A549 (cell line): ENCODE results near the gene PDIA3.

Experiments used
- EP300 ChIP-seq, 2 experiments: fragments of >200 bp; sonication (Bioruptor Twin); formaldehyde crosslinking; IDR thresholded peaks; 2 replicates in 1 of 2; 3 replicates in 1 of 2; pipeline ENCODE4 v1.6.1; 2016 to 2017
- TP53 ChIP-seq: fragments of 250-450 bp; sonication (Bioruptor Pico); IDR thresholded peaks from 2 replicates; pipeline ENCODE4 v1.5.0; 2021; ENCODE audit warnings: mild to moderate bottlenecking, moderate library complexity
- TF ChIP-seq, protein P1 (sequence below): fragments of >200 bp; sonication (Bioruptor Twin); formaldehyde crosslinking; IDR thresholded peaks from 3 replicates; pipeline ENCODE4 v1.5.1; 2016

DNA sequence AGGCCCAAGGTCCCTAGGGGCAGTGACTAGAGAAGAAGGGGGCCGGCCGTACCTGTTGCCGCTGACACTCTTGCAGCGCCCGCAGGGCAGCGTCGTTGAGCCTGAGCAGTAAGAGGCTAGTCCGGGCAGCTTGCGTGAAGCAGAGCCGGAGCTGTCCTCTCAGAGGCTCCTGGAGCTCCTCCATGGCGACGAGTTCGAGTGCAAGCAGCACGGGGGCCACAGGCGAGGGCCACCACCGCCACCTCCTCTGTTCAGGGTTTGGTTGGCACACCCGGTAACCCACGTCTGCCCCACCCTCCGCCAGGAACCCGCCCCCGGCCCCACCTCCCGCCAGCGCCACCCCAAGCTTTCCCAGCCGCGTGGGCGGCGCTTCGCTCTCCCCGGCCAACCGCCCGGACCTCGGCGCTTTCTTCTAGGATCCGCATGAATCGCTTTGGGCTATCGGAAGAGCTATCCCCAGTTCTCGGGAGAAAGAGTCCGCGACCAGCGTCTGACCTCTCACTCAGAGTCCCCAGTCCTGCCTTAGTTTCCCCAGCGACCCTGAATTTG lies 30.6 kb downstream of the PDIA3 start, which contains the start of gene ELL3:
- TF ChIP-seq, protein P1, sequence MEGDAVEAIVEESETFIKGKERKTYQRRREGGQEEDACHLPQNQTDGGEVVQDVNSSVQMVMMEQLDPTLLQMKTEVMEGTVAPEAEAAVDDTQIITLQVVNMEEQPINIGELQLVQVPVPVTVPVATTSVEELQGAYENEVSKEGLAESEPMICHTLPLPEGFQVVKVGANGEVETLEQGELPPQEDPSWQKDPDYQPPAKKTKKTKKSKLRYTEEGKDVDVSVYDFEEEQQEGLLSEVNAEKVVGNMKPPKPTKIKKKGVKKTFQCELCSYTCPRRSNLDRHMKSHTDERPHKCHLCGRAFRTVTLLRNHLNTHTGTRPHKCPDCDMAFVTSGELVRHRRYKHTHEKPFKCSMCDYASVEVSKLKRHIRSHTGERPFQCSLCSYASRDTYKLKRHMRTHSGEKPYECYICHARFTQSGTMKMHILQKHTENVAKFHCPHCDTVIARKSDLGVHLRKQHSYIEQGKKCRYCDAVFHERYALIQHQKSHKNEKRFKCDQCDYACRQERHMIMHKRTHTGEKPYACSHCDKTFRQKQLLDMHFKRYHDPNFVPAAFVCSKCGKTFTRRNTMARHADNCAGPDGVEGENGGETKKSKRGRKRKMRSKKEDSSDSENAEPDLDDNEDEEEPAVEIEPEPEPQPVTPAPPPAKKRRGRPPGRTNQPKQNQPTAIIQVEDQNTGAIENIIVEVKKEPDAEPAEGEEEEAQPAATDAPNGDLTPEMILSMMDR, result no peak
- TF ChIP-seq TP53 (CRISPR knock-in tag) (no peak), EP300 (IDR thresholded peaks at IDR 0.05) (no peak)
